ENCODE data around the gene SRCAP. TPM values are rescaled to one million over a fixed set of nuclear protein-coding genes. Genes with fewer than 3 reads are reported as not detected.
"Not testable (repeated sequence)": the region's sequence is repeated elsewhere in the genome, so short reads cannot be mapped to it uniquely, and the experiment has no call there.

The SRCAP gene
- polyA plus RNA-seq, 5 donors = 30.1 to 41.0 (median 34.8) TPM

DNA sequence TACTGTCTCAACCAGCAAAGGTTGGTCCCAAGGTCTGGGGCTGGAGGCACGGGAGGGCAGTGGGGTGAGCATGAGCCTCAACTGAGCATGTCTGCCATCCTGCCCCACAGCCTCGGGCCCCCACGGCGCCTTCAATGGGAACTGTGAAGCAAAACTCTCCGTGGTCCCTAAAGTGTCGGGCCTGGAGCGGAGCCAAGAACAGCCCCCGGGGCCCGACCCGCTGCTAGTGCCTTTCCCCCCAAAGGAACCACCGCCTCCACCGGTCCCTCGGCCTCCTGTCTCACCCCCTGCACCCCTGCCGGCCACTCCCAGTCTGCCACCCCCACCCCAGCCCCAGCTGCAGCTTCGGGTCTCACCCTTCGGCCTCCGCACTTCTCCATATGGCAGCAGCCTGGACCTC lies 36.5 kb upstream of the SRCAP start:
- DNase-seq = no peak

DNA sequence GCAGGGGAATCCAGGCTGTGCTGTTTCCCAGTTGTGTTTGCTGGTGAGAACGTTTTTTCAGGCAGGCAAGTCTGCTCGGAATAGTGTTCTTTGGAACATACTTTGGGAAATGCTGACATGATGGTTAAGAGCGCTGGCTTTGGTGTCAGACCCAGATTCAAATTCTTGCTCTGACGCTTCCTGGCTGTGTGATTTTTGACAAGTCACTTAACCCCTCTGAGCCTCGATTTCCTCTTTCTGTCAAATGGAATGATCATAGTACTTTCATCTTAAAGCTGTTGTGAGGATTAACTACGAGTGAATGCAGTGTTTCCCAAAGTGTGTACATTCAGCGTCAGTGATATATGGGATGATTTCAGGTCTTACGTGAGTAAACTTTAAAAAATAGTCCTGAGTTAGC lies 35.9 kb upstream of the SRCAP start:
- no peak for DNase-seq

DNA sequence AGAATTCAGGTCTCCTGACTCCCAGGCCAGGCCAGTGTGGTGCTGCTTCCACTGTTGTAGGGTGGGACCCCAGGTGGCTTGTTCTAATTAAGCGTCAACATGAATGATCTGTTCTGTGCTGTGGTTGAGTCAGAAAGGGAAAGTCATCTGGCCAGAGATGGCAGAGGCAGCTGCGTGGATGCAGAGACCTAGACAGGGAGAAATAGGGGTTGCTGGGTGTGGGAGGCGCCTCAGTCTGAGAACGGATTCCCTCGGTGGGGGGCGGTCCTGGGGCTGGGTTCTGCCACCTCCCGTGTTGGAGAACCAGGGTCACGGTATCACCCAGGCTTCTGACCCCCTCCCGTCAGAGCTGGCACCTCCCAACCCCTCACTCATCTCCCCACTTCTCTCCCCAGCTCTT lies 35.2 kb upstream of the SRCAP start:
- no peak for DNase-seq

DNA sequence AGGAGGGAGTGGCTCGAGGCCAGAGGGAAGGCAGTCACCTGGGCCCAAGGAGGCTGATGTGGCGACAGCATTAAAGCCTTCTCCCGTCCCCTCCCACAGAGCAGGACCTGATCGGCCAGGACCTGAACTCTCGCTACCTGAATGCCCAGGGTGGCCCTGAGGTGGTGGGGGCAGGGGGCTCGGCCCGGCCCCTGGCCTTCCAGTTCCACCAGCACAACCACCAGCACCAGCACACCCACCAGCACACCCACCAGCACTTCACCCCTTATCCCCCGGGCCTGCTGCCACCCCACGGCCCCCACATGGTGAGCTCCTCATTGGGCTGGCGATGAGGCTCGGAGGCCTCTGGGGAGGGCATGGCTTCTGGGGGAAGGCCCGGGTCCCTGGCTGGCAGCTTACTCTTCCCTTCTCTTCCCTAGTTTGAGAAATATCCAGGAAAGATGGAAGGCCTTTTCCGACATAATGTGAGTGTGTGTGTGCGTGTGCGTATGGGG lies 34.3 kb upstream of the SRCAP start:
- DNase-seq = no peak

DNA sequence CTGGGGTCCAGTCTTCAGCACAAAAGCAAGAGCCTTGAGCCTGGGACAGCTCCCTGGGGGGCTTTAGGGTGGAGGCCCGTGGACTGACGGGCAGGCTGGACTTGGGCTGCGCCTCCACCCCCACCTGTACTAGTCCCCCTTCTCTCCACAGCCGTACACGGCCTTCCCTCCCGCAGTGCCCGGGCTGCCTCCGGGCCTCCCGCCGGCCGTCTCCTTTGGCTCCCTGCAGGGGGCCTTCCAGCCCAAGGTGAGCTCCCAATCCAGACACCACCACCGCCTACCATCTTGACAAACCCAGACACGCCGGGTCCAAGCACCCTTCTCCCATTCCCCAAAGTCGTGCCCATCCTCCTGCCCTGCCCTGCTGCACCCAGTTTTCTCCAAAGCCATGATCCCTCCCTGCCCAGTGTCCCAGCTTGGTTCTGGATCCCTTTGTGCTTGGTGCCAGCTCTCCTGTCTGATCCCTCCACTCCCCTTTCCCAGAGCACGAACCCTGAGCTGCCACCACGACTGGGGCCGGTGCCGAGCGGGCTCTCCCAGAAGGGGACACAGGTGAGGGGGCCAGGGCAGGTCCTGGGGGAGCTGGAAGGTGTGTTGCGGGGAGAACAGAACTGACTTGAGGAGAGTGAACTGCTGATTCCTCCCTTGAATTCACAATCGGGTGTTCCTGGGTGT lies 33.7 kb upstream of the SRCAP start:
- DNase-seq = no peak

DNA sequence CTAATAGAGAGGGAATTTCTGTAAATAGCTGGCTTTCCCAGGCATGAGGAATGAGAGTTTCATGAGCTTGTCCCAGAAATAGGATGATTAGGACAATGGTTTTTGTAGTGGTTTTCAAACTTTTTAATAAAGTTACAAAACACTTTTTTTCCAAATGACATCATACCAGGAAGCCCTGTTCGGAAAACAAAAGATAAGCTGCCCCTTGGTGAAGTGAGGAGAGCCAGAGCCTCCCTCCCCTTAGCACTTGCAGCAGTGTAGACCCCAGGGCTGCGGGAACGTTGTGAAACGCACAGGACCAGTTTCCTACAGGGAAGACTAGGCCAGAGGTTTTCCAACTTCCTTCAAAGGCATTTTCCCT lies 33.2 kb upstream of the SRCAP start:
- DNase-seq = no peak

DNA sequence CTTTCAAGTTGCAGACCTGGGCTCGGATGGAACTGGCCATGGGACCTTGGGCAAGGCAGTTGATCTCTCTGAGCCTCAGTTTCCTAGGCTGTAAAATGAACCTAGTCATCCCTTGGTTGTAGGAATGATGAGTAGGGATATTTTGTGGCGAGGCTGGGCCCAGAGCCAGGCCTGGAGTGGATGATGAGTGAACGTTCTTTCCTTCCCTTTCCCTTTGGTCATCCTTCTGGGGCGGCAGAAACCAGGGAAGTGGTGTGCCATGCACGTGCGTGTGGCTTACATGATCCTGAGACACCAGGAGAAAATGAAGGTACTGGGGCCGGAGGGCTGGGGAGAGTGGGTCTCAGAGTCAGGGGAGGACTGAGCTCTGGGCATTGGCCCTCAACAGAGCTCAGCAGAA lies 32.3 kb upstream of the SRCAP start:
- DNase-seq = no peak

DNA sequence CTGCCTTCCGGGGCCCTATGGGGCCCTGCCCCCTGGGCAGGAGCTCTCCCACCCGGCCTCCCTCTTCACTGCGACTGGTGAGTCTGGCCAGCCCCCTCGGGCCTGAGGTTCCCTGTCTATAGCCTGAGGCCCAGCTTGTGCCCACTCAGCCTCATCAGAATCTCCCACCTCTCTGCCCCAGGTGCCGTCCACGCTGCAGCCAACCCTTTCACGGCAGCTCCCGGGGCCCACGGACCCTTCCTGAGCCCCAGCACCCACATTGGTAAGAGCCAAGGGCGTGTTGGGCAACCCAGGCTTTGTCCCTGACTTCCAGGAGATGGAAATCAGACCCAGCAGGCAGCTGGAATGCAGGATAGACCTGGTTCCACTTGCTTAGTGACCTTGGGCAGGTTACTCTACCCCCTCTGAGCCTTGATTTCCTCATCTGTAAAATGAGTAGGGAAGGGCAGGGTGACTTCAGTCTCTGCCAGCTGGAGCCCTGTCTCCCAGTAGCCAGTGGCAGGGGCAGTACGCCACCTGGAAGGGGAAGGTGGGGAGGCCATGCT lies 31.5 kb upstream of the SRCAP start:
- DNase-seq = no peak

DNA sequence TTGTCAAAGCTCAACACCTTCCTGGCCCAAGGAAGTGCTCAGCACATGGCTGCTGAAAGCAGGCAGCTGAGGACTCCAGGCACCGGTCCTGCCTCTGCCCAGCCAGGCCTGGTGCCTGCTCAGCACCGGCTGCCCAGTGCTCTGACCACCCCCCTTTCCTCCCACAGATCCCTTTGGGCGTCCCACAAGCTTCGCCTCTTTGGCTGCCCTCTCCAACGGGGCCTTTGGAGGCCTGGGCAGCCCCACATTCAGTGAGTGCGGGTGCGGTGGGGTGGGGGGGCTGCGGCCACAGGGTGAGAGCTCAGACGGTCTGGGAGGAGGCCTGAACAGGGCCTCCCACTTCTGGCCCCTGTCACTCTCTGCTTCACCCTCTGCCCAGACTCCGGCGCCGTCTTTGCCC lies 30.6 kb upstream of the SRCAP start:
- DNase-seq = no peak

DNA sequence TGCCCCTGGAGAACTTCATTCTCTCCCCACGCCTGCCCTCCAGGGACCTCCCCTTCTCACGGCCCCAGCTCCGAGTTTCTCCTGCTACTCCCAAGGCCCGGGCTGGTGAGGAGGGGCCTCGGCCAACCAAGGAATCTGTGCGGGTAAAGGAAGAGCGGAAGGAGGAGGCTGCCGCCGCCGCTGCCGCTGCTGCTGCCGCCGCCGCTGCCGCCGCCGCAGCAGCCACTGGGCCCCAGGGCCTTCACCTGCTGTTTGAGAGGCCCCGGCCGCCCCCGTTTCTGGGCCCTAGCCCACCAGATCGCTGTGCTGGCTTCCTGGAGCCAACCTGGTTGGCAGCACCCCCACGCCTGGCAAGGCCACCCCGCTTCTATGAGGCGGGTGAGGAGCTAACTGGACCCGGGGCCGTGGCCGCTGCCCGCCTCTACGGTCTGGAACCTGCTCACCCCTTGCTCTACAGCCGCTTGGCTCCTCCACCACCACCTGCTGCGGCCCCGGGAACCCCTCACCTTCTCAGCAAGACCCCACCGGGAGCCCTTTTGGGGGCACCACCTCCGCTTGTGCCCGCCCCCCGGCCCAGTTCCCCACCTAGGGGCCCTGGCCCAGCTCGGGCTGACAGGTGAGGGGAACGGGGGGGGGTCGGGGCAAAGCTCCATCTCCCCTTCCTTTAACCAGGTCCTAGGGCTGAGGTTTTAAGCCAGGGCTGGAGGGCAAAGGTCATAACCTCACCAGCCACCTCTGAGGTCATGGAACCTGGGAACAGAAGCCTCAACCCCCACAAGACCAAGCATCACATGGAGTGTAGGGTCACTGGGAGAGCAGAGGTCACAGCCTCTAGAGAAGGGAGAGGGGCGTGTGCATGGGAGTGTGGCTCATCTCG lies 29.7 kb upstream of the SRCAP start:
- no peak for DNase-seq

DNA sequence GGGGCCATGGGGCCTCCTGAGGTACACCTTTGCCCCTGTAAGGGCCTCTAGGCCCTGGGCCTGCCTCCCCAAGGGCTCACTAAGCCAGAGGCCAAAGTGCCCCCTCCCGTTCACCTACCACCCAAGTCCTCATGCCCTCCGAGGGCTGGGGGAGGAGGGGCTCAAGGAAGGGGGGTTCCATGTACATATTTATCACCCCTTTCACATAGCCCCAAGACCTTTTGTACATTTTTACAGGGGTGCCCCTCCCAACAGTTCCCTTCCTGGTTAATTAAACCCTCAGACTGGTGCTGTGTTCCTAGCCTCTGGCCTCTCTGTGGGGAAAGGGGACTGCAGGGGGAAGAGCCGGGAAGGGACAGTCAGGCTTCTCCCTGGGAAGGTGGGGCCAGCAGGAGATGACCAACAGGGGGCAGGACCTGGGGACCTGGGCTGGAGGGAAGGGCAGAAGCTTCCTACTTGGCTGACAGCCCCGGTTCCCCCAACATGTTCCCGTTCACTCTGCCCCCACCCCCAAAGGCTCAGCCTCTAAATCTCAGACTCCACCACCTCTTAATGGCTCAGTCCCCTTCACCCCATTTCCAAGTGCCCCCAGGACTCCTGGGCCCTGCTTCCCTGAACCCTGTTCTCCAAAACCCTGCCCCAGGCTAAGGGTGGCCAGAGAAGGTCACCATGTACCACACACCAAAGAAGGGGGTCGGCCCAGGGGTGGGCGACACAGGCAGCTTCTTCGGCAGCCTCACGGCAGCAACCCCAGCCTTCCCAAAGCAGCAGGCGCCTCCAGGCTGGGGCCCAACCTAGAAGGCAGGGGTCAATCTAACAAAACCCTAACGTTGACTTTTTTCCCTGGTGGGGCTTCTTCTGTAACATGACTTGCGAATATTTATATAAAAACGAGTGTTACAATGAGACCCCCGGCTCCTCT lies 28.8 kb upstream of the SRCAP start:
- DNase-seq = no peak

DNA sequence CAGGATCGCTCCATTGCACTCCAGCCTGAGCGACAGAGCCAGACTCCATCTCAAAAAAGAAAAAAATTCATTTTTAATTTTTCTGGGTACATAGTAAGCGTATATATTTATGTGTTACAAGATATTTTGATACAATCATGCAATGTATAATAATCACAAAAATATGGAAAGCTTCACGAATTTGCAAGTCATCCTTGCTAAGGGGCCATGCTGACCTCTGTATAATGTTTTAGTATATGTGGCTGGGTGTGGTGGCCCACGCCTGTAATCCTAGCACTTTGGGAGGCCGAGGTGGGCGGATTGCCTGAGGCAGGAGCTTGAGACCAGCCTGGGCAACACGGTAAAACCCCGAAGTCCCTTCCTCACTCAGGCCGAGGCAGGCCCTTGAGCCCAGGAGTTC lies 23.8 kb upstream of the SRCAP start:
- no peak for DNase-seq

DNA sequence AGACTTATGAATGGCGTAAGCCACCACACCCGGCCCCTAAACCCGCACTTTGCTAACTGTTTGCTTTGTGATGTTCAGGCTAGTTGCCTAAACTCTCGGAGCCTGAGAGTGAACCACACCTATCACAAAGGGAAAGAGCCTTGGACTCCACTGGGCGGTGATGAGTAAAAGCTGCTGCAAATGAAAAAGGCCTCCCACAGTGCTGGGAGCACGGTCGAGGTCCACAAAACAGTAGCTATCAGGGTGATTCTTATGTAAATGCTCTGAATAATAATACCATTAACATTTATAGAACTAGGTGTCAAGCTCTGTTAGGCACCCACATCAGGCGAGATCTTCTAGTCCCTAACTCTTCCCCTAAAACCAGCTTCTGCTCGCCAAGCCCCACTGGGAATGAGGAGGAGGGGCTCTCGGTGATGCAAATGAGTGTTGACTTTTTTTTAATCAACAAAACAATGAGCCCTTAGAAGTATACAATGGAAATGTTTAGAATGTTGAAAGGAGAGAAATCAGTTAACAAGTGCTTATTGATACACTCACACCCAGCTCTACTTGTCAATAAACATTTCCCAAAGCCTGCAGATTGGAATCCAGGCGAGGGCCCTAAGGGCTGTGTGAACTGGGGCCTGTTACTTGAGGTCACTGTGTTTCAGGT lies 20.9 kb upstream of the SRCAP start:
- no peak for DNase-seq

DNA sequence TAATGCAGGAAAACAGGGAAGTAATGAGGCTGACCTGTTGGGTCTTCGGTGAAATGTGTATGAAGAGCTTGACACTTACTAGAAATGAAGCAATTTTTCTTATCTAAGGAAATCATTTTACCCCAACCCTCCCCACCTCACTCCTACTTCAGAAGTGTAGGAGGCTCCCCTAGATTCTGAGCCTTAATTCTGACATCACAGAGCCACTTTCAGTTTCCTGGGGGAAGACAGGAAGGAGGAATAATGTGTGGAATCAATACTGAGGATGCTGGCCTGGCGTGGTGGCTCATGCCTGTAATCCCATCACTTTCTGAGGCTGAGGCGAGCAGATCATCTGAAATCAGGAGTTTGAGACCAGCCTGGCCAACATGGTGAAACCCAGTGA lies 20.4 kb upstream of the SRCAP start:
- no peak for DNase-seq

DNA sequence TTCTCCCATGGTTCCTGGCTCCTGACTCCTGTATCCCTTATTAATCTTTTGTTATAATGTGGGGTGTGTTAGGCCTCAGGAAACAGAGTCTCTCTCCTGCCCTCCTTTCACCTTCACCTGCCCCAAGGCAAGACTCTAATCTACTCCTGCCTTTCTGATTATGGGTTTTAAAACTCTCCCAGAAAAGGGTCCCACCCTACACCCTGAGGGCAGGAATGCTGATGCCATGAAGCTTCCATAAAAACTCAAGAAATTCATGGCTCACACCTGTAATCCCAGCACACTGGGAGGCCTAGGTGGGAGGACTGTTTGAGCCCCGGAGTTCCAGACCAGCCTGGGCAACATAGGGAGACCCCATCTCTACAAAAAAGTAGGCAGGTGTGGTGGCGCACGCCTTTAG lies 18.6 kb upstream of the SRCAP start:
- DNase-seq = no peak

DNA sequence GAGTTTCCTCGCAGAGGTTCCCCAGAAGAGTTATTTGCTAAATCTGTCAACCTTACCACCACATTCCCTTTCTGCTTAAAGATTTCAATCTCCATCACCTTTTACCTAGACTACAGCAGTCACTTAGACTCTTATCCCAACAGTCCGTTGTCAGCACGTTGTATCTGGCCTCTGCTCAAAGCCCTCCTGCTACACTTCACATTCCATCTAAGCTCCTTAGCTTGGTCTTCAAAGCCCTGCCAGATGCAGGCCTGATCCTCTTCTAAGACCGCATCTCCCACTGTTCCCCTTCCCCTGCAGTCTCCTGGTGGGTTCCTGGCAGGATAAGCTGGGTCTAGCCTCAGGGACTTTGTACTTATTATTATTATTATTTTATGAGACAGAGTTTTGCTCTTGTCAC lies 10.3 kb upstream of the SRCAP start:
- peak in 1 of 2 donors; percentile 13 for DNase-seq

DNA sequence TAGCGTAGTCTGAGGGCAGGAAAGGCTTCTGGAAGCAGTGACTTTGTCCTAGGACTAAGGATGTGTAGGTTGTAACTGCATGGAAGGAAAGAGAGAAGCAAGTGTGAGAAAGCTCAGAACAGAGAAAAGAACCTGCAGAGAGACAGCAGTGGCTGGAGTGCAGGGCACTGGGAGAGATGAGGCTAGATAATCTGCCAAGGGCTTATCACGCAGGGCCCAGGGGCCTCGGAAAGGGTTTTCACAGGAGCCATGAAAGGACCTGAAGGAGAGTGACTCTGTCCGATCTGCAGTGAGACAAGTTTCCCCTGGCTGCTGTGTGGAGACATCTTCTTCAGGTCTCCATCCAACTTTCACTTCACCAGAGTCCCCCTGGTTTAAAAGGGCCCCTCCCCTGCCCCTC lies 7.1 kb upstream of the SRCAP start:
- DNase-seq = no peak

DNA sequence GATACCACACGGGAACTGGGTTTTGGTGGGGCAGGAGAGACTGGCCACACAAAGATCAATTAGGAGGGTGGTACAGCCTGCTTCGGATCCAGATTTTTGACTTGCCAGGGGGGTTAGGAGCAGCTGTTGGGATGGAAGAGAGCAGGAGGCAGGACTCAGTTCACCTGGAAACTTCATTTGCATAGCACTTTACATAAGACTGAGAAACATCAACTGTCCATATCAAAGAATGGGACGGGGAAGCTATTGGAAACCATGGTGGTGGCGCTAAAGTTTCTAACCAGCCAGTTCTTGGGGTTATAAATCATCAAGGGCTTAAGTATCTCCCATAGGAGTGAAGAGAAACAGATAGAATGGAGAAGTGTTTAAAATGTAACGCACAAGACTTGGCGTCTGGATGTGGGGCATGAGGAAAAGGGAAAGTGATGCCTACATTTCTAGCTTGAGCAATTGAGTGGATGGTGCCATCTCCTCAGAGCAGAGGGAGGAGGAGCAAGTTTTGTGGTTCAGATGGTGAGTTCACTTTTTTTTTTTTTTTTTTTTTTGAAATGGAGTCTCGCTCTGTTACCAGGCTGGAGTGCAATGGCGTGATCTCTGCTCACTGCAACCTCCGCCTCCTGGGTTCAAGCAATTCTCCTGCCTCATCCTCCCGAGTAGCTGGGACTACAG lies 6.4 kb upstream of the SRCAP start:
- no peak for DNase-seq

DNA sequence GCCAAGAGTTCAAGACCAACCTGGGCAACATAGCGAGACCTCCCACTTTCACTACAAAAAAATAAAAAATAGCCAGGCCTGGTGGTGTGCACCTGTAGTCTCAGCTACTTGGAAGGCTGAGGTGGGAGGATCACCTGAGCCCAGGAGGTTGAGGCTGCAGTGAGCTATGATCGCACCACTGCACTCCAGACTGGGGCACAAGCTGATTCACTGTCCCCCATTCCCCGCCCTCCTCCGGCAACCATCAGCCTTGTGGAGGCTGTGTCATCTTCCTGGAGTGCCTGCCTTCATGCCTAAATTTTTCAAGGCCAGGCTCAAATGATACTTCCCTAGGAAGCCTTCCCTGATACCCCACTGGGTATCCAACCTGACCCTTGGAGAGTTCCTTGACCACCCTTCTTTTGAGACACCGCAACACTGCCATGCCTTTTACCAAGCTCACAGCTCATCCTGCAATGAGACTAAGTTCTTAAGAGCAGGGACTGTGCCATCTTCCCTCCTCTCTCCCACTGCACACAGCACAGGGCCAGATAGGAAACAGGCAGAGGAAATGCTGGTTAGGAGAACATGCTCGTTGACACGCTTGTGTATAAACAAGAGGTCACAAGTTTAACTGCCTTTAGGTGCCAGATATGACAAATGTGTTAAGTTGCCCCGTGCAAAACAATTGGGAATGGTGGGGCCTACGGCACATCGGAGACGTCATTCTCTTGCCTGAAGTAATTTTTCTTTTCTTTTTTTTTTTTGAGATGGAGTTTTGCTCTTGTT lies 3.9 kb upstream of the SRCAP start:
- no peak for DNase-seq

DNA sequence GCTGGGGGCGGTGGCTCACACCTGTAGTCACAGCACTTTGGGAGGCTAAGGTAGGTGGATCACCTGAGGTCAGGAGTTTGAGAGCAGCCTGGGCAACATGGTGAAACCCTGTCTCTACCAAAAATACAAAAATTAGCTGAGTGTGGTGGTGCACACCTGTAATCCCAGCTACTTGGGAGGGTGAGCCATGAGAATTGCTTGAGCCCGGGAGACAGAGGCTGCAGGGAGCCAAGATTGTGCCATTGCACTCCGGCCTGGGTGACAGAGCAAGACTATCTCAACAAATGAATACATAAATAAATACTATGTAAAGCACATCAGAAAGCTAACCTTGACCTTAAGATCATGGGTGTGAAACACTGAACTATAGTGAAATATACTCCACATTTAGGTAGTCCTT lies 2.3 kb upstream of the SRCAP start:
- not testable (repeated sequence) for DNase-seq
